Measurements from ENCODE around the gene SYT4.
A peak's percentile ranks its signal among the peaks of the same experiment; 100 is the strongest.
"Not testable (repeated sequence)": the region's sequence is repeated elsewhere in the genome, so short reads cannot be mapped to it uniquely, and the experiment has no call there.

The SYT4 gene, protein sequence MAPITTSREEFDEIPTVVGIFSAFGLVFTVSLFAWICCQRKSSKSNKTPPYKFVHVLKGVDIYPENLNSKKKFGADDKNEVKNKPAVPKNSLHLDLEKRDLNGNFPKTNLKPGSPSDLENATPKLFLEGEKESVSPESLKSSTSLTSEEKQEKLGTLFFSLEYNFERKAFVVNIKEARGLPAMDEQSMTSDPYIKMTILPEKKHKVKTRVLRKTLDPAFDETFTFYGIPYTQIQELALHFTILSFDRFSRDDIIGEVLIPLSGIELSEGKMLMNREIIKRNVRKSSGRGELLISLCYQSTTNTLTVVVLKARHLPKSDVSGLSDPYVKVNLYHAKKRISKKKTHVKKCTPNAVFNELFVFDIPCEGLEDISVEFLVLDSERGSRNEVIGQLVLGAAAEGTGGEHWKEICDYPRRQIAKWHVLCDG

DNA sequence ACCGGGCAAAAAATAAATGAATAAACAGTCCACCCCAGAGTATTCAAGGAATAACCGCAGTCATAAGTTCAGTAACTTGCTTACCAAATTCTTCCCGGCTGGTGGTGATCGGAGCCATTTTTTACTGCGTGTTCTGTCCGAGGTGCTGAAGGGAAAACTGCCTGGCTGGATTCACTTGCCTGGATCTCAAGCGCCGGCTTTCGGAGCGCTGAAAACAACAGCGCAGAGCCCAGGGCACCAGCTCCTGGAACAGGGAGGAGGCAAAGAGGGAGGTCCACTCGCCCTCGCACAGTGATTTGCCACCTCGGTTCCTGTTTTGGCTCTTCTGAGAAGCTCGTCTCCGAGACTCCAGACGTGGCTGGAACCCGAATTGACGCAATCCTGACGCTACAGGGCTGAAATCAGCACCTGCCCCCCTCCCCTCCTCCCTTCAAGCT lies at the start of gene SYT4:
TSS of gene SYT4 (minus strand) at position 327 of the 437 bp plus-strand sequence. CDS start at position 118, 209 bp downstream.
- DNase-seq: no peak

DNA sequence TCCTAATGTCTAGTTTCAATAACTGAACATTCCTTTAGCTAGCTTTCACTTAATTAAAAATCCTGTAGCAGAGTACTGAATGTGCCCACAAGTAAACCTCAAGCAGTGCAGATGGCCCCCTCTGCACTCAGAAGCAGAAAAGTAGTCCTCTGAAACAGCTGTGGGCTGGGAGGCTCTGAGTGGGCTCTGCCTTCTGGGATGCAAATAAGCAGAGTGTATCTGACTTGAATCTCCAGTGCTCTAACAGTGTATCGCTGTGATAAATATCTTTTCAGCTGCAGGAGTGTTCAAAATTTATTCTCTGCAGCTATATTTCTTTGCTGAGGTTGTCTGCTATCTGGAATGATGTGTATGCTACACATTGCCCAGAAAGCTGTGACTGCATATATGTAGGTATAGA lies 44.8 kb upstream of the SYT4 start:
- no peak for DNase-seq

DNA sequence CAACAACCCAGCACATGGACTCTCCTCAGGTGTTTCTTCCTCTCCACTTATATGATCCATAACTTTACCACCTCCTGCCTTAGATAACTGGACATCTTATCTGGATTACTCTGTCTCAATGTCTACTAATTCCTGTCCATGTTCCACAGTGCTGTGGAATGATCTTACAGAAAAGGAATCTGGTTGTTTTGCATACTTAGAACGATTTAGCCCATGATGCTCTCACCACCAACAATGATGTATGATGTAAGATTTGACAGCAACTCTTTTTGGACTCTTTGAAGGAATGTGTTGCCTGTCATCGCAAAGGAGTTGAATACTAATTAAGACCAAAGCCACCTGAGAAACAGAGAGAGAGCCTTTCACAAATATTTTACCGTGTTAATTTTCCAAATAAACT lies 37.7 kb upstream of the SYT4 start:
- DNase-seq: no peak

DNA sequence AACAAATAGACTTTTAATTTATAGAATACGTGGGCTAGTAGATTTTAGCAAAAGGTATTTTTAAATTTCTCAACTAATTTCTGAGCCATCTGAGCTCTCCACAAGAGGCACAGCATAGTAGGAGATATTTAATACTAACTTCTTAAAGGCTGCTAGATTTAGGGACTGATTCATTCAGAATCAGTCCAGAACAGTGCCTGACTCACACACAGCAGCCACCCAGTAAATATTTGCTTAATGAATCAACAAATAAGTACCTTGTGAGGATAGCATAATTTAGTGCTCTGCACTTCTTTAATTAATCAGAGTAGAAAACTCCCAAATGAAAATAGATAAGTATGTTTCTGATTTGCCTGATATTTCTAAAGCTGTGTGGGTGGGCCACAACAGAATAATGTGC lies 35.6 kb upstream of the SYT4 start:
- no peak for DNase-seq

DNA sequence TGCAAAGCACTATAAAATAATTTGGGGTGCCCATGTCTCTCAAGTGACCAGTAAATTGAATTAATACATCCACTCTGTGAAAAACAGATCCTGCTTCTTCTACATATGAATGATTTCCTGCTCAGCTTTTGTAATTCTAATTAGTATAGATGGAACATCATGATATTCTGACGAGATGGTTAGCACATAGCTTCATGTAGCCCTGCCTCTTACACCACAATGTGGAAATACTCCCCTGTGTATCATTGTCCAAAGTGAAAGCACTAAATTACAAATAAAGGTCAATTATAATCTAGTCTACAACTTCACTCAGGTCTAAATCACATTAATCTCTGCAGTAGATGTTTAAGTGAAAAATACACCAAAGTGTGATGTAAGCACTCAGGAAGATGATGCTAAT lies 32.9 kb upstream of the SYT4 start:
- no peak for DNase-seq

DNA sequence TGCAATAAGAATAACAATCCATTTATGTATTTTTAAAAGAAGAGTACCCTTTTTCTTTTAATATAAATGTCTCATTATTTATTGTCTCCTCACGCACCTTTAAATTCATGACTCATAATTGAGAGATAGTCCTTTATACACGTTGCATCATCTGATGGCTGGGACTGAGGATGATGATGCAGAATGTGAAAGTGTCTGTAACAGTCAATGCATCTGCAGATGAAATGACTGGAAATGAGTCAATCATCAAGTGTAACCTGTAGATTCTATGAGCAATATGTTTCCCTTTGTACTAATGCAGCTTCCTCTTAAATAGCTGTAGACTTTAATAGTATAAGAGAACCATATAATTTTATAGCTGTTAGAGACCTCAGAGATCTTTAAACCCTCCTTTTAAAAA lies 26.1 kb upstream of the SYT4 start:
- no peak for DNase-seq

DNA sequence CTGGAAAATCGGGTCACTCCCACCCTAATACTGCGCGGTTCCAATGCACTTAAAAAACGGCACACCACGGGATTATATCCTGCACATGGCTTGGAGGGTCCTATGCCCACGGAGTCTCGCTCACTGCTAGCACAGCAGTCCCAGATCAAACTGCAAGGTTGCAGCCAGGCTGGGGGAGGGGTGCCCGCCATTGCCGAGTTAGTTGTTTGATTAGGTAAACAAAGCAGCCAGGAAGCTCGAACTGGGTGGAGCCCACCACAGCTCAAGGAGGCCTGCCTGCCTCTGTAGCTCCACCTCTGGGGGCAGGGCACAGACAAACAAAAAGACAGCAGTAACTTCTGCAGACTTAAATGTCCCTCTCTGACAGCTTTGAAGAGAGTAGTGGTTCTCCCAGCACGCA lies 8.9 kb upstream of the SYT4 start:
- DNase-seq: not testable (repeated sequence)

DNA sequence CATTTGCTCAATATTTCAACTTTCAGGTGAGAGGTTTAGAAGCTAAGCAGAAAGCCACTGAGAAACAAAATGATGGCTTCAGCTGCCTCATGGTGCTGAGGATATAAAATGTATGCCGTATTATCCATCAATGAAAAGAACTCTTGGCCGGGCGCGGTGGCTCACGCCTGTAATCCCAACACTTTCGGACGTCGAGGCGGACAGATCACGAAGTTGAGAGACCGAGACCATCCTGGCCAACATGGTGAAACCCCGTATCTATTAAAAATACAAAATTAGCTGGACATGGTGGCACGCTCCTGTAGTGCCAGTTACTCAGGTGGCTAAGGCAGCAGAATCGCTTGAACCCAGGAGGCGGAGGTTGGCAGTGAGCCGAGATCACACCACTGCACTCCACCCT lies 6.0 kb upstream of the SYT4 start:
- DNase-seq: no peak

DNA sequence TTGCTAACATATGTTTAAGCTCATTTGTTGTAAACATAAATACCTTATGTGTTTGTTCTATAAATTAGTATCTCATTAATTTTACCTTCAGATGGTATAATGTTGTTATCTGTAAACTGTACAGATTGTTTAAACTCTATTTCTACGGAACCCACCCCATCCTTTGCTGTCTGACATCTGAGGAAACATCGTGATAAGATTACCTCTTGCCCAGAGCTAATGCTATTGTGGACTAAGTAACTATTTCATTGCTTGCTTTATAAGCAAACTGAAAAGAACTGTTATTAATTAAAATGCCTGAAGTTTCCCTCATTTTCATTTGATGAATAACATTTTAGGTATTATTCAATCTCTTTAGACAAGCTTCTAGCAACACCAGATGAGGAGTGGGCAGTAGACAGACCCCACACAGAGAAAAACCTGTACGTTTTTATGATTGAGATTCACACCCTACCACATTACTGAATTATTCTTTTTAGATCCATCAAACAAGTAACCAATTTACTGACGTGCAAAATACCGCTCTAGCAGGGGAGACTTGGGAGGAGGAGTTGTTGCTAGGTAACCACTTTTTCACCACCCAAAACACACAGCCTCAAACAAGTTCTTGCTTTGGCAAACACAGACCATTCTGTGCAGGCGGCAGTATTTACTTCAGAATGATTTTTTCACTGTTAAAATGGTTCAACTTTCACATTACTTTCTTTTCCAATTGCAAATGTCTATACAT lies 1.9 kb upstream of the SYT4 start:
- no peak for DNase-seq

DNA sequence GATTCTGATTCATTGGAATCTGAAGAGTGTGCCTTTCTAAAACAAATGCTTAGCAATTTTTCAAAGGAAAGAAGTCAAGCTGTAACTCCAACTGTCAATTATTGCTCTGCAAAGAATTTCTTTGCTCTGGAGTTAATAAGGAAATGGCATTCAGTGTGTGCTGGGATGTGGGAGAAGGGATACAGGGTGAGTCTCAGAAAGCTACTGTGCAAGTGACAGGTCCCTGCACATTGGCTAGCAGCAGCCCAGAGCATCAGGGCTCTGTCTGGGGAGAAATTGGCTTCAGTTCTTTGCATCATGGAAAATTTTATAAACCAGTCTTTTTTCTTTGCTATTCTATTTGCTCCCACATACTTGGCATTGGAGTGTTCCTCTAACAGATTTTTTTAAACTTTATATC lies 1.1 kb upstream of the SYT4 start:
- DNase-seq: no peak

DNA sequence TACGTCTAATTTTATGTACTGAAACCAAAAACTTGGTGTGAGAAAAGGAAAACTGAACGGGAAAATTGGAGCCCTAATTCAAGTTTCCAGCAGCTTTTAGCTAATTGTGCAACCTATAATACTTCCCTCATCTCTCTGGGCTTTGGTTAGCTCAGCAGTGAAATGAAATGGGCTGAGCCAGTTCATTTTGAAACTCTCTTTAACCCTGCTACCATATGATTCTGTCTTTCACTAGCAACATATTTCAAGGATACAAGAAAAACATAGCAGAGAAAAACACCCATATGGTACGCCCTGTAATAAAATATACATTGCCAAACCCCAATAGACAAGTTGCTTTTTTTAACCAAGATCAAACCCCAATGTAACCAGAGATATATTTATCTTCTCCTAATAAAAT lies 799 bp downstream of the SYT4 start:
- no peak for DNase-seq

DNA sequence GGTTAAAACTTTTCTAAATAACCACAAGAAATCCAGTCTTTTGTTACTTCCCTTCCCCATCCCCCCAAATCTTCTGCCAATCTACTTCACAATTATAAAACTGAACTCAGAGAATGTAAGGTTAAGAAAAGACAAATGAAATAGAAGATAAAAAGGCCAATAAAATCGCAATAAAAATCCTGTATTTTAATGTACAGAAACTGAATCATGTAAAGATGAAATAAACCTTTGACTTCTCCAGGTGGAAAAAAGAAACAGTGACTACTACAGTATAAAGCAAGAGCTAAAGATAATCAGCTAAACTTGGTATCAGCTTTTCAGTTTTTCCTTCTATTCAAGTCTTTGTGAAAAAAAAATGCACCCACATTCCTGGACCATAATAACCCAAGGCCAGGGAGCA lies 1.7 kb downstream of the SYT4 start:
- DNase-seq: no peak

DNA sequence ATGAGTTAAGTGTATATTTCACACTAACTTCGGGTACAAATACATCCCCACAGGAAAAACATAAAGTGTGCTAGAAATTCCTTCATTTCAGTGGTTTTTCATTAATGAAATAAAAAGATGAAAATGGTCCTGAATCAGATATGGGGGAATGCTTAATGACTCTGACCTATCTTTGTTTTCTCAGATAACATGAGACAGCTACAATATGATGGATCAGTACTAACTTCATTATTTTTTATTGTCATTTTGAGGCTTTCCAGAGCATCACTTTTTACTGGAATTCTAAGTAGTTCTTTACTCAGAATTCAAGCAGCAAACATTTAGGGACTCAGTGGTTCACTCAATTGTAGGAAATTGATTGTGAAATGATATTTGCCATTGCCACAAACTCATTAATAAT lies 2.8 kb downstream of the SYT4 start:
- DNase-seq: no peak

DNA sequence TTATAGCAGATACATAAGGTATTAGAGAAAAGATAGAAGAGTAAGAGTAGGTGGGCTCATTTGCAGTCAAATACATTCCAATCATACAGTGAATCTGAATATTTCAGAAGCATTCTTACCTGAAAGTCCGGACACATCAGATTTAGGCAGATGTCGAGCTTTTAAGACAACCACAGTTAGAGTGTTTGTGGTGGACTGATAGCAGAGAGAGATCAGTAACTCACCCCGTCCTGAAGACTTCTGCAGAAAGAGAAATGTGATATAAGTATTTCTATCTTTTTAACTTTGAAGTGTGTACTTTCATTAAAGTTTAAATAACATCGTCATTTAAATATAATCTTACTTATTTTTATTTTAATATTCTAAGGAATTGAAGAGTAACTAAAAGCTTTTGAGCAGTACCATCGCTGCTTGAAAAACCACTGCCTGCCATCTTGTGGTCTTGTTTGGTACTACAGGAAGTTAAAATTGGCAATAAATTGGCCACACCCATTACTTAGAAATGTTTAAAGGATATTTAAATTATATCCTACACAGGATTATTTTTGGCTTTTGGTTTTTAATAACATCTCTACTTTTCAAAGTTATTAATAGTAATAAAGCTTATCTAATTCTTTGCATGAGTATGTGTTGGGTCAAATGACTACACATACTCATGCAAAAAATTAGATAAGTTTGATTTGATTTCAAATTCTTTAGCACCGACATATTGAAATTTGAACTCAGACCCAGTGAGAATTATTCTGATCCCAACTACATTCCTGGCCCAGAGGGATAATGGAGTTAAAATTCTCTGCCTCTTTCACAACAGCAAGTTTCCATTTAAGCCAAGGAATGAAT lies 5.5 kb downstream of the SYT4 start:
- peak; percentile 32 for DNase-seq

DNA sequence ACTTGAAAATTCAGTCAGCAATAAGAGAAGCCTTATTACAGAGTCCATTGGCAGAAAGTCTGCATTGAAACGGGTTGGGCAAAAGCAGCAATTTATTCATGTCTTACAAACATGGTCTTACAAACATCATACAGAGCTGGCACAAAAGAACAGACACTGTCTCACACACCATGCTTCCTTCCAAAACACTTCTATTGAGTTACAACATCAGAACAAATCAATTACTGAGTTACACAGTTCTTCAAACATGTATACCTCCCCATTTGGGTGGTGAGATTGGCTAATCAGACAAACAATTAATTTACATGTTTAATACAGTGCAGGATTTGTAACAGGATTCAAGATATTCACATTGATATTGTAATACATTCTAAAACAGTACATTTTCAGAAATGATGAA lies 9.5 kb downstream of the SYT4 start:
- DNase-seq: no peak

DNA sequence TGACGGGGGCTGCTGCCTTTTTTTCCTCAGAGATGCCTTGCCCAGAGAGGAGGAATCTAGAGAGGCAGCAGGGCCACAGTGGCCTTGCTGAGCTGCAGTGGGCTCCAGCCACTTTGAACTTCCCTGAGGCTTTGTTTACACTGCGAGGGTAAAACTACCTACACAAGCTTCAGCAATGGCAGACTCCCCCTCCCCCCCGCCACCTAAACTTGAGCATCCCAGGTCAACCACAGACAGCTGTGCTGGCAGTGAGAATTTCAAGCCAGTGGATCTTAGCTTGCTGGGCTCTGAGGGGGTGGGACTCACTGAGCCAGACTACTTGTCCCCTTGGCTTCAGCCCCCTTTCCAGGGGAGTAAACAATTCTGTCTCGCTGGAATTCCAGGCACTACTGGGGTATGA lies 11.8 kb downstream of the SYT4 start:
- DNase-seq: no peak

DNA sequence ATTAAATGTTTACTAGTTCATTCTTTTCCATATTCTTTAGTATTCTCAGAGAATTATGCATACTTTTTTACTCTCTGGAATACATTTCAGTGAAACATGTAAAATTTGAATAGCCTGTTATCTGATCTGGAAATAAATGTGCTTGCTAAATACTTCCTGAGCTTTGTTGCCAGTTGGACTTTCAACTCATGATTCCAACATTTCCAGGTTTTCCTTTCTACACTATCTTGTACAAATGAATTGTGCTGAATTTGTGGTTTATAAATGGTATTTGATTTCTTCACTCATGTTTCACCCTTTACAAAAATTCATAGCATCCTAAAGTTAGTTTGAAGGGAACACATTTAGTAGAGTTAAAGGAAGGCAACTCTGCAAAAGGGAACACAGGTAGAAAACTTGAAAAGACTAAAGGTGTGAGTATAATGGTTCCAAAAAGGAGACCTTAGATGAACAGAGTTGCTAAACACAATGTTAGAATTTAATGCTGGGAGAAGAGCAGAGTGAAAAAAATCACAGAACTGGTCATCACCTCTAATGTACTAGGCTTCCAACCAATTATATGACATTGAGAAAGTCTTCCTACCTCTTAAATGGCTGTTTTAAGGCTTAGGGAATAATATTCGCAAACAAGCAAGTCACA lies 28.6 kb downstream of the SYT4 start:
- DNase-seq: no peak

DNA sequence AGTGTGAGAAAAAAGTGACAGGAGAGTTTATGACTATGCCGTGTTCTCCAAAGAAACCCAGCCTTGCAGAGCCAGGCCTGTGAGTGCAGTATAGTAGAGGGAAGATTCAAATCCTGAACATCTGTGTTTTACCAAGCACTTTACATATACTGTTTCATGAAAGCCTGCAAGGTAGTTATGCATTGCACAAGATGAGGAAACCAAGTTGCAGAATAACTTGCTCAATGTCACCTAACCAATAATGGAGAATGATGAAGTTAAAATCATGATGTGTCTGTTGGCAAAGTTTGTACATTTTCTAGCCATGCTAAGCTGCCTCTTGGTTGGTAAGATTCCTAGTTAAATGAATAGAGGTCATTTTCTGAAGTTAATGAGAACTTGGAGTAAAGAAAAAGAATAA lies 29.3 kb downstream of the SYT4 start:
- DNase-seq: no peak

DNA sequence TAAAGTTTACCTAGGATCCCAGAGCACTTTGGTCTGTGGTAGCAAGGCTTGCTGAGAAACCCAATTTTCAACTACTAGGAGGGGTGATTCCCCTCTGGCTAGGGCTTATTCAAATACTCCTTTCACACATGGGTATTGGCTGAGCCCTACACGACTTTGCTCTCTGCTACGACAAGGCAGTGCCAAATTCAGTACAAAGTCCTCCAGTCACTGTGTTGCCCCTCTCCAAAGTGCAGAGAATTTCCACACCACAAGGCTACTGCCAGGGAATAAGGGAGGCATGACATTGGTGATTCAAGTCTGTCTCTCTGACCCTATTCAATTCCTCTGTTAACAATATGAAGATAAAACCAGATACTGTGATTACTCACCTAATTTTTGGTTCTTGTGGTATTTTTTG lies 38.9 kb downstream of the SYT4 start:
- DNase-seq: no peak

DNA sequence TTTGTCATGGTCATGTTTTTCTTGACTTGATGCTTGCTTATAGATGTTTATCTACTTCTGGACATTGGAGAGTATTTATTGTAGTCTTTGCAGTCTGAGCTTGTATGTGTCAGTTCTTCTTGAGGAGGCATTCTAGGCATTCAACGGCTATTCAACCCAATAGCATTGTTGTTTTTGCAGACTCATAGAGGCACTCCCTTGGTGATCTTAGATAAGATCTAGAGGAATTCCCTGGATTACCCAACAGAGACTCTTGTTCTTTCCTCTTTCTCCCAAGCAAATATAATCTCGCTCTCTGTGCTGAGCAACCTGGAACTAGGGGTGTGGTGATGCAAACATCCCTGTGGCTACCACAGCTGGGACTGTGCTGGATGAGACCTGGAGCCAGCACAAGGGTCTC lies 40.4 kb downstream of the SYT4 start:
- DNase-seq: no peak

DNA sequence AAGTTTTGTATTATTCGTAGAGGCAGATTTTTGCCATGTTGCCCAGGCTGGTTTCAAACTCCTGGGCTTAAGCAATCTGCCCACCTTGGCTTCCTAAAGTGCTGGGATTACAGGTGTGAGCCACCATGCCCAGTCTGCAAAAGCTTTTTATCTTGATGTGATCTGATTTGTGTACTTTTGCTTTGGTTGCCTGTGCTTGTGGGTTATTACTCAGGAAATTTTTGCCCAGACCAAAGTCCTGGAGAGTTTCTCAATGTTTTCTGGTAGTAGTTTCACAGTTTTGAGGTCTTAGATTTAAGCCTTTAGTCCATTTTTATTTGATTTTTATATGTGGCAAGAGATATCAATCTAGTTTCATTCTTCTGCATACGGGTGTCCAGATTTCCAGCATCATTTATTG lies 42.4 kb downstream of the SYT4 start:
- no peak for DNase-seq

DNA sequence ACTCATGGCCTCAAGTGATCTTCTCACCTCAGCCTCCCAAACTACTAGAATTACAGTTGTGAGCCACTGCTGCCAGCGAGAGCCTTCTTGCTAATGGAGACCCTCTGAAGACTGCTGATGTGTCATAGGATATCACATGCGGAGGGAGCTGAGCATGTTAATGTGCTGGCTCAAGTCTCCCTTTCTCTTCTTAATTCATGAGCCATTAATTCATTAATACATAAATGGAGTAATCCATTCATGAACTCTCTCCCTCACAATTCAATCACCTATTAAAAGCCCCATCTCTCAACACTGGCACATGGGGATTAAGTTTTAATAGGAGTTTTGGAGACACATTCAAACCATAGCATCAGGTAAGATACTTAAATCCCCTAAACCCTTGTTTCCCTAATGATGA lies 54.8 kb downstream of the SYT4 start:
- DNase-seq: no peak

DNA sequence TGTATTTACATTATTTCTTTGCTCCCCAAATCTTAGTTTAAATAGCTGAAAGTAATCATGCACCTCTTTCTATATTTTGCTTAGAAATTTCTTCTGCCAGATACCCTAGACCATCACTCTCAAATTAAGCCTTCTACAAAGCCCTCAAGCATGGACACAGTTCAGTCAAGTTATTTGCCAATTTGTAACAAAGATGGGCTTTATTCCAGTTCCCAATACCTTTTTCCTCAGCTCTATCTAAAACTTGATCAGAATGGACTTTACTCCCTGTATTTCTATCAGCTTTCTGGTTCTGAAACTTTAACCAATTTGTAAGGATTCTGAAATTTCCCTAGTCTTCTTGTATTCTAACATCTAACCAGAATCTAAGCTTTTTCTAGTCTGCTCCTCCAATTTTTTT lies 56.6 kb downstream of the SYT4 start:
- DNase-seq: no peak

All from EL (cell line).